Left renal pelvis (tissue), 4 donors: ENCODE measurements around the gene ZNF469. TPM values are rescaled to one million over a fixed set of nuclear protein-coding genes. Genes with fewer than 3 reads are reported as not detected.

Experiments
- DNase-seq, 4 donors: peaks; one replicate each; pipeline ENCODE4 v3.0.0-alpha.2; 2013; ENCODE audit warnings: low read depth in 4 of 4, low spot score in 3 of 4
- polyA plus RNA-seq, 4 donors: library from polyadenylated mRNA; unstranded; fragments of 120-200 nt; gene quantifications; one replicate each; pipeline ENCODE4 v1.2.1, GENCODE V29; 2013; ENCODE audit not compliant: insufficient read length in 4 of 4

The ZNF469 gene
- polyA plus RNA-seq, 4 donors = 1.3 to 6.8 (median 1.4) TPM

- DNase-seq = no peak
Measured at GRCh38 chr16:88421871-88422433, 39.2 kb downstream of the ZNF469 start.

GRCh38 chr16:88422733-88423447 lies 40.1 kb downstream of the ZNF469 start:
- DNase-seq = no peak

GRCh38 chr16:88423448-88423850 lies 40.7 kb downstream of the ZNF469 start:
- no peak for DNase-seq

GRCh38 chr16:88424587-88425235 lies 42.0 kb downstream of the ZNF469 start:
- DNase-seq = no peak

- no peak for DNase-seq
Measured at GRCh38 chr16:88426018-88426417, 43.3 kb downstream of the ZNF469 start.

- no peak for DNase-seq
Measured at GRCh38 chr16:88427376-88427775, 44.6 kb downstream of the ZNF469 start.

- DNase-seq = no peak
Measured at GRCh38 chr16:88428156-88428555, 45.4 kb downstream of the ZNF469 start.

- no peak for DNase-seq
Measured at GRCh38 chr16:88428616-88429386, 46.0 kb downstream of the ZNF469 start.

- no peak for DNase-seq
Measured at GRCh38 chr16:88429387-88430184, 46.8 kb downstream of the ZNF469 start.

GRCh38 chr16:88430185-88430523 lies 47.4 kb downstream of the ZNF469 start:
- DNase-seq = no peak

GRCh38 chr16:88430524-88431446 lies 48.0 kb downstream of the ZNF469 start:
- DNase-seq = no peak

GRCh38 chr16:88431651-88432050 lies 48.9 kb downstream of the ZNF469 start:
- no peak for DNase-seq

GRCh38 chr16:88432174-88432573 lies 49.4 kb downstream of the ZNF469 start:
- no peak for DNase-seq

Other genes with a start within 250 kb of the ZNF469 start
- 1 to 10 TPM; 2.2 to 5.3 (median 2.7) TPM for gene ZFPM1, start 70.3 kb downstream of the ZNF469 start, polyA plus RNA-seq
- gene ZC3H18, start 187.4 kb downstream of the ZNF469 start, polyA plus RNA-seq = 10 to 100 TPM; 34.3 to 48.6 (median 35.2) TPM